ENCODE data around the gene XKR3. TPM values are rescaled to one million over a fixed set of nuclear protein-coding genes. Genes with fewer than 3 reads are reported as not detected.
"Not testable (repeated sequence)": the region's sequence is repeated elsewhere in the genome, so short reads cannot be mapped to it uniquely, and the experiment has no call there.

XKR3 gene
- total RNA-seq, 1 donor from 2014 or later: not detected

DNA sequence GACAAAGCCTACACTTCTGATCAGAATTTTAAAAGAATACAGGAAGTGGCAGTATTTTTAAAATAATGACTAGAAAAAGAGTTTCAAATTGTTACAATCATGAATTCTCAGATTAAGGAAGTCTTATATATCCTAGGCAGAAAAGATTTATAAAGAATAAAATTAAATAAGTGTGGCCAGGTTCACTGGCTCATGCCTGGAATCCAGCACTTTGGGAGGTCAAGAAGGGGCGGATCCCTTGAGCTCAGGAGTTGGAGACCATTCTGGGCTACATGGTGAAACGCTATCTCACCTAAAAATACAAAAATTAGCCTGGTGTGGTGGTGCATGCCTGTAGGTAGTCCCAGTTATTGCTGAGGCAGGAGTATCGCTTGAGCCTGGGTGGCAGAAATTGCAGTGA, 24.1 kb downstream of the XKR3 start:
- TF ChIP-seq POLR2AphosphoS5 (IDR thresholded peaks at IDR 0.05; ENCODE audit: insufficient read depth in 1 of 2, low read depth in 1 of 2) (no peak), POLR2A (IDR thresholded peaks at IDR 0.05) (no peak)
- TF ChIP-seq, protein P1, sequence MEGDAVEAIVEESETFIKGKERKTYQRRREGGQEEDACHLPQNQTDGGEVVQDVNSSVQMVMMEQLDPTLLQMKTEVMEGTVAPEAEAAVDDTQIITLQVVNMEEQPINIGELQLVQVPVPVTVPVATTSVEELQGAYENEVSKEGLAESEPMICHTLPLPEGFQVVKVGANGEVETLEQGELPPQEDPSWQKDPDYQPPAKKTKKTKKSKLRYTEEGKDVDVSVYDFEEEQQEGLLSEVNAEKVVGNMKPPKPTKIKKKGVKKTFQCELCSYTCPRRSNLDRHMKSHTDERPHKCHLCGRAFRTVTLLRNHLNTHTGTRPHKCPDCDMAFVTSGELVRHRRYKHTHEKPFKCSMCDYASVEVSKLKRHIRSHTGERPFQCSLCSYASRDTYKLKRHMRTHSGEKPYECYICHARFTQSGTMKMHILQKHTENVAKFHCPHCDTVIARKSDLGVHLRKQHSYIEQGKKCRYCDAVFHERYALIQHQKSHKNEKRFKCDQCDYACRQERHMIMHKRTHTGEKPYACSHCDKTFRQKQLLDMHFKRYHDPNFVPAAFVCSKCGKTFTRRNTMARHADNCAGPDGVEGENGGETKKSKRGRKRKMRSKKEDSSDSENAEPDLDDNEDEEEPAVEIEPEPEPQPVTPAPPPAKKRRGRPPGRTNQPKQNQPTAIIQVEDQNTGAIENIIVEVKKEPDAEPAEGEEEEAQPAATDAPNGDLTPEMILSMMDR (IDR thresholded peaks at IDR 0.05): no peak
- no peak for DNase-seq (ENCODE audit: extremely low spot score in 2 of 2)
- H3K27me3 ChIP-seq: no peaks in the 10 kb centered on the region
- no peaks in the 10 kb centered on the region for H3K9me3 ChIP-seq
- no peaks in the 10 kb centered on the region for H3K36me3 ChIP-seq
- H3K27ac ChIP-seq: no peak overlapping the region
- no peak overlapping the region for H3K4me3 ChIP-seq
- H3K4me1 ChIP-seq: no peaks in the 10 kb centered on the region
- intact Hi-C loops (cut with DNase I): no loop called here

DNA sequence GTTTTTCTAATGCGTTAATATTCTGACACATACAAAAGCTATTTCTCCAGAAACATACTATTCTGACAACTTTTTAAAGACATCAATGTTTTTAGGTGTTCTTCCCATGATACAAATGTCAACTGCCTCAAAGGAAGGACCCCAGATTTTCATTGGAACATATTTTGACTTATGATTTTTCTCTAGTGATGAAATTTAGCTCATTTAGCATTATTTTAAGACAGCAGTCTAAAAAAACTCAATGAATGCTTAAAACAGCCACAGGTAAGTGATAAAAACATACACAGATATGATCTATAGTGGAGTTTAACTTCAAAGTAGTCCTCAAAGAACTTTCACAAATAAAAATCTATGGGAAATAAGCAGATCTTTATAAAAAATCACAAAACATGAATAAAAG, 24.9 kb downstream of the XKR3 start:
- intact Hi-C loops (cut with DNase I): no loop called here
- Histone ChIP-seq H3K27me3 (no peaks in the 10 kb centered on the region), H3K4me1 (no peaks in the 10 kb centered on the region), H3K27ac (no peak overlapping the region), H3K4me3 (no peak overlapping the region), H3K9me3 (no peaks in the 10 kb centered on the region), H3K36me3 (no peaks in the 10 kb centered on the region)
- TF ChIP-seq POLR2A (IDR thresholded peaks at IDR 0.05) (no peak), POLR2AphosphoS5 (IDR thresholded peaks at IDR 0.05; ENCODE audit: insufficient read depth in 1 of 2, low read depth in 1 of 2) (no peak)
- TF ChIP-seq, protein P1 (IDR thresholded peaks at IDR 0.05): no peak
- DNase-seq (ENCODE audit: extremely low spot score in 2 of 2): no peak

DNA sequence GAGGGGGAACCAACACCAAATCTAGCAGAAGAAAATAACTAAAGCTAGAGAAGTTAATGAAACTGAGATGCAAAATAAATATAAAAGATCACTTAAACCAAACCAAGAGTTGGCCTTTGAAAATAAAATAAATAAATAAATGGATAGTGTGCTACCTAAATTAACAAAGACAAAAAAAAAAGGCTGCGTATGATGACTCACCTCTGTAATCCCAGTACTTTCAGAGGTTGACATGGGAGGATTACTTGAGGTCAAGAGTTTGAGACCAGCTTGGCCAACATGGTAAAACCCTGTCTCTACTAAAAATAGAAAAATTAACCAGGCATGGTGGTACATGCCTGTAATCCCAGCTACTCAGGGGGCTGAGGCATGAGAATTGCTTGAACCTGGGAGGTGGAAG, 29.7 kb downstream of the XKR3 start:
- H3K4me1 ChIP-seq; H3K27ac ChIP-seq; H3K9me3 ChIP-seq; DNase-seq (ENCODE audit: extremely low spot score in 2 of 2); H3K36me3 ChIP-seq; H3K4me3 ChIP-seq; intact Hi-C loops (cut with DNase I); H3K27me3 ChIP-seq: not testable (repeated sequence)

DNA sequence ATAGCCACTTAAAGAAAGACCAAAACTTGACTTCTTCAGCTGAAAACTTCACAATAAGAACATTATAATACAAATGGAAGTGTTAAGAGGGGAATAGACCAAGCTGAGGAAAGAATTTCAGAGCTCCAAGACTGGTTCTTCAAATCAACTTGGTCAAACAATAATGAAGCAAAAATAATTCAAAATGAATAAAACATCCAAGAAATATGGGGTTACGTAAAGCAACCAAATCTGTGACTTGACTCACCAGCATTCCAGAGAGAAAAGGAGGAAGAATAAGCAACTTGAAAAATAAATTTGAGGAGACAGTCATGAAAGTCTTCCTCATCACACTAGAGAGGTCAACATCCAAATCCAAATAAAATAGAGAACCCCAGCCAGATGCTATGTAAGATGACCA, 31.4 kb downstream of the XKR3 start:
- H3K4me1 ChIP-seq: no peaks in the 10 kb centered on the region
- no peak for DNase-seq (ENCODE audit: extremely low spot score in 2 of 2)
- no peak overlapping the region for H3K27ac ChIP-seq
- TF ChIP-seq, protein P1 (IDR thresholded peaks at IDR 0.05): no peak
- no peak for TF ChIP-seq POLR2AphosphoS5 (IDR thresholded peaks at IDR 0.05; ENCODE audit: insufficient read depth in 1 of 2, low read depth in 1 of 2)
- no peak for TF ChIP-seq POLR2A (IDR thresholded peaks at IDR 0.05)
- H3K4me3 ChIP-seq: no peak overlapping the region
- H3K9me3 ChIP-seq: no peaks in the 10 kb centered on the region
- no peaks in the 10 kb centered on the region for H3K36me3 ChIP-seq
- H3K27me3 ChIP-seq: no peaks in the 10 kb centered on the region
- intact Hi-C loops (cut with DNase I): no loop called here

DNA sequence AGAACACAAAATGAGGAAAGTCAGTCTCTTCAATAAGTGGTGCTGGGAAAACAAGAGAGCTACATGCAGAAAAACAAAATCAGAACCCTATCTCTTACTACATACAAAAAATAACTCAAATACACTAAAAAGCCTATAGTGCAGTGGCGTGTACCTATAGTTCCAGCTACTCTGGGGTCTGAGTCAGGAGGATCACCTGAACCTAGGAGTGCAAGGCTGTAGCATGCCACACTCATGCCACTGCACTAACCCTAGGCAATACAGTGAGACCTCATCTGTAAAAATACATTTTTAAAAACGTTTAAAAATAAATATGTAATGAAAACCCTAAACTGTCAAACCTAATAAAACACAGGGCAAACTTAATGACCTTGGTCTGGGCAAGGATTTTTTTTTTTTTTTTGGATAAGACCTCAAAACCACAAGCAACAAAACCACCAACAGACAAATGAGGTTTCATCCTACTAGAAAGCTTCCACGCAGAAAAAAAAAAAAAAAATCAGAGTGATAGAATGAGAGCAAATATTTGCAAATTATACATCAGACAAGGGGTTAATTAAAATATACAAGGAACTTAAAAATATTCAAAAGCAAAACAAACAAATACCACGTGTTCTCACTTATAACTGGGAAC, 35.2 kb downstream of the XKR3 start:
- H3K4me3 ChIP-seq: no peak overlapping the region
- DNase-seq (ENCODE audit: extremely low spot score in 2 of 2): no peak
- H3K27me3 ChIP-seq: no peaks in the 10 kb centered on the region
- no peak overlapping the region for H3K27ac ChIP-seq
- TF ChIP-seq POLR2A (IDR thresholded peaks at IDR 0.05): no peak
- TF ChIP-seq POLR2AphosphoS5 (IDR thresholded peaks at IDR 0.05; ENCODE audit: insufficient read depth in 1 of 2, low read depth in 1 of 2): no peak
- TF ChIP-seq, protein P1 (IDR thresholded peaks at IDR 0.05): no peak
- intact Hi-C loops (cut with DNase I): no loop called here
- H3K4me1 ChIP-seq: no peaks in the 10 kb centered on the region
- no peaks in the 10 kb centered on the region for H3K36me3 ChIP-seq
- no peaks in the 10 kb centered on the region for H3K9me3 ChIP-seq
